GM19099 (cell line): ENCODE measurements around the gene SHISA8.

ENCODE experiments used
- POLR2A ChIP-seq: IDR thresholded peaks from 3 replicates; pipeline ENCODE4 v1.6.1; 2011; ENCODE audit warnings: low read depth; ENCODE audit not compliant: insufficient read length; ENCODE audit errors: extremely low read depth

Gene SHISA8

GRCh38 chr22:41915035-41915785 lies at the start of gene SHISA8:
Gene SHISA8 (minus strand): TSS chr22:41915074. CDS start chr22:41914667, 407 bp downstream.
- peak; percentile 44 for TF ChIP-seq POLR2A

DNA sequence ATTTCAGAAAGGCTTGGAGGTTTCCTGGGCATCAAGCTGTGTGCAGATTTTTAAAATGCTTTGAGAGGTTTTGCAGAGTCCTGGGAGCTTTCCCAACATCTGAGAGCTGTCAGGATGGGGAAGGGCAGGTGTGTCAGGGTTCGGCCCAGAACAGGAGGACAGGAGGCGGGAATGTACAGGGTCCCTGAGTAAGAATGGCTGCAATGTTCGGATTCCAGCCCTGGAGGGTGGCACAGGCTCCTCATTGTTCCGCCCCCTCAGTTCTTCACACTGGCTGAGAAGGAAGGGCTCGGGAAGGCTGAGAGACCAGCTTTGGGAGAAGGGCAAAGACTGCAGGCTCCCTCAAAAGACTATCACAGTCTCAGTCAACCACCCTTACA lies 49.2 kb upstream of the SHISA8 start:
- no peak for TF ChIP-seq POLR2A

- no peak for TF ChIP-seq POLR2A
These were observed 48.7 kb upstream of the SHISA8 start for GRCh38 chr22:41963453-41964111.

- no peak for TF ChIP-seq POLR2A
These were observed 43.2 kb upstream of the SHISA8 start for GRCh38 chr22:41957941-41958556.

DNA sequence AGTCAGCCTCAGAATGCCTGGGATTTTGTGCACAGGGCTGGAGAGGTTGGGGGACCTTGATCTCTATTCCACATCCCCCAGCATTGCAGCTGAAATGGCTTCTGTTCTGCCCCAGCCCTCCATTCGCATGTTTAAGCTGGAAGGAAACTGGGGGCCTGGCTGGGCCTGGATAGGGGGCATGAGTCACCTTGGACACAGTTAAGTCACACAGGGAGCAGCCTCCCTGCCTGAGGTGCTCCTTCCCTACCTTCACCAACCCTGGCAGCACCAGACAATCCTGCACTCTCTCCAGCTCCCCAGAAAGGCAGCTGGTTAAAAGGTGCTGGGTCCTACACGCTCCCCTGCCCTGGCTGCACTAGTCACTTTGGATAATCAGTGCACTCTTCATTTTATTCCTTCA lies 37.8 kb upstream of the SHISA8 start:
- TF ChIP-seq POLR2A = no peak

DNA sequence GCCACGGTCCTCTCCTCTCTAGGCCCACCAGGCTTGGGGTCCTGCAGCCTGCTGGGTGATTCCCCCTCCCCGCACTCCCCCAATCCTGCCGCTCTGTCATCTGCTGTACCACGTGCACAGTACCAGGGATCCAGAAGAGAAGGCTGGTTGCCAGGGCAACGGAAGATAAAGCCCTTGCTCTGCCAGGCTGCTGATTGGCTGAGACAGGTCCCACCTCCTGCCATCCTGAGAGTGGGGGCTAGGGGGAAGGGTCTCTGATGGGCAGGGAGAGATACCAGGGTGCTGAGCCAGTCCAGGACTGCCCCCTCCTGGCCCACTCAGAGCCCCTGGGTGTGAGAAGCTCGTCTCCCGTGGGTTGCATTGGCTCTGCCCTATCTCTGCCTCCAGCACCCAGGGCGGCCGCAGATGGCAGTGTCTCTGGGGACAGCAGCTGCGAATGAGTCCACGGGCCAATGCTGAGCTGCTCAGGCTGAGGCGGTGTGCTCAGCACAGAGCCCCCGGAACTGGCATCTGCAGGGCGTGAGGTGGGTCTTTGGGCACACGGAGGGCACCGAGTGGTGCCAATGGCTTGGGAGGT lies 37.1 kb upstream of the SHISA8 start, which contains the start of gene SMIM45:
Gene SMIM45, plus strand, starts transcription at position 253 of the 577 bp plus-strand sequence.
- TF ChIP-seq POLR2A = no peak

GRCh38 chr22:41949297-41949965 lies 34.6 kb upstream of the SHISA8 start:
- peak; percentile 43 for TF ChIP-seq POLR2A

DNA sequence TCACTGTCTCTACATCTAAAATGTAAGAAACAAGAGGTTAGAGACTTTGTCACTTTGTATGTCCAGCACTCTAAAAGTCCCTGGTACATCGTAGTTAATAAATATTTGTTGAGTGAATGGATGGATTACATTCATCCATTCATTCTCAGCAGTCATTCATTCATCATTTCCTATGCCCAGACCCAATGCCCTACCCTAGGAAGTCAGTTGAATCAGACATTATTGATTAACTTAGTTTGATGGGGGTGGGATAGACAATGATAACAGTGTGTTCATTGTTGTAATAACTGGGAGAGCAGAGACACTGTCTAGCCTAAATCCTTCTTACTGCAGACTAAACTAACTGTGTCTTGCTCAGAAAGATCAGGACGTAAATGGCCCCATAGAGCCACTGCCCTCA lies 33.3 kb upstream of the SHISA8 start:
- no peak for TF ChIP-seq POLR2A

GRCh38 chr22:41947424-41948080 lies 32.7 kb upstream of the SHISA8 start:
- no peak for TF ChIP-seq POLR2A

DNA sequence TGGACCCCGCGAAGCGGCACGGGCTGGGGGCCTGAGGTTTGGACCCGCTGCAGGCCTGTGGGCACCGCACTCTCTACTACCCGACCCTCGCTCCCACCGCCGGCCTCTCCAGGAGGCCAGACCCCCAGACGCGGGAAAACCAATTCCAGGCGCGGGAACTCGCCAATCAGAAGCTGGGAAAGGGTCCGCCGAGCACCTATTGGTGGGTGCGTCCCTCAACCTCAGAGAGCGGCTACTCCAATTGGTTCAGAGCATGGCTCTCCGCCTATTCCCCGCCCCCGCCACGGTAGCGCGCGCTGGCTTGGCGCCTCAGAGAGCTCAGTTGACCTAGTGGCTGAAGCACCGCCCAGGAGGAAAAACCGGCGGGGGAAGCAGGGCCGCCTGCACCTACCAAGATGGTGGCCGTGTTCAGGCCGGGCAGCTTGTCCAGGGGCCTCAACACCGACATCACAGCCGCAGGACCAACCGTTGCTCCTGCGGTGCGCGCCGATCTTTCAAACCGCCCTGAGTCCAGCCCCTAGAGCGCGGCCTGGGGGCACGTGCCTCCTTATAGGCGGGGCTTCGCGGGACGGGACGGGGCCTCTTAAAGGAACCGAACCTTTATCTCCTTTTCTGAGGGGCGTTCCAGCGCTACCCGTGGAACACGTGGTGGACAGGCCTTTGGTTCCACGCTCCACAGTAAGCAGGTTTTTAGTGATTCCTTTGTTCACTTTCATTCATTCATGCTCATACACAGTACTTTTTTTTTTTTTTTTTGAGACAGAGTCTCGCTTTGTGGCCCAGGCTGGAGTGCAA lies 32.0 kb upstream of the SHISA8 start, which contains the start of gene CENPM:
Gene CENPM, minus strand, starts transcription at position 524 of the 795 bp plus-strand sequence. Its CDS starts 76 bp downstream, at position 448.
- TF ChIP-seq POLR2A = peak; percentile 61

DNA sequence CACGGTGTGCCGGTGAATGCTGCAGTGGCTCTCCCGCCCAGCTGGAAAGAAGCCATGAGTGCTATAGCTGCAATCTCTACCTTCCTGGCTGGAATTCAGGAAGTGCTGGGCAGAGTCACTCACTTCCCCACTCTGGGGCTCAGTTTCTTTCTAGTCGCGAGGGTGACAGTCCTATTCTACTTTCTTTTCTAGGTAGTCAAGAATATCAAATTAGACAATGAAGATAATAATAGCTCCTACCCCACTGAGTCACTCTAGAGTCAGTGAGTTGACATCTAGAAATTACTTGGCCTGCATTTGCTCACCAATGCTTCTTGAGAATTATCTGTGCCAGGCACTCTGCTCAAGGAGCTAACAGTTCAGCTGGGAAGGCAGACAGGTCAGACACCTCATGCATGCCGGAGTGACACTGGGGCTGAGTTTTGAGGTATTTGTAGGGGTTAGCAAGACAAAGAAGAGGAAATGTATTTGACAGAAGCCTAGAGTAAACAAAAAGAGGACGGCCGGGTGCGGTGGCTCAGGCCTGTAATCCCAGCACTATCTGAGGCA lies 28.9 kb upstream of the SHISA8 start:
- TF ChIP-seq POLR2A = no peak

- peak; percentile 17 for TF ChIP-seq POLR2A
These were observed 26.2 kb upstream of the SHISA8 start for GRCh38 chr22:41940832-41941765.

DNA sequence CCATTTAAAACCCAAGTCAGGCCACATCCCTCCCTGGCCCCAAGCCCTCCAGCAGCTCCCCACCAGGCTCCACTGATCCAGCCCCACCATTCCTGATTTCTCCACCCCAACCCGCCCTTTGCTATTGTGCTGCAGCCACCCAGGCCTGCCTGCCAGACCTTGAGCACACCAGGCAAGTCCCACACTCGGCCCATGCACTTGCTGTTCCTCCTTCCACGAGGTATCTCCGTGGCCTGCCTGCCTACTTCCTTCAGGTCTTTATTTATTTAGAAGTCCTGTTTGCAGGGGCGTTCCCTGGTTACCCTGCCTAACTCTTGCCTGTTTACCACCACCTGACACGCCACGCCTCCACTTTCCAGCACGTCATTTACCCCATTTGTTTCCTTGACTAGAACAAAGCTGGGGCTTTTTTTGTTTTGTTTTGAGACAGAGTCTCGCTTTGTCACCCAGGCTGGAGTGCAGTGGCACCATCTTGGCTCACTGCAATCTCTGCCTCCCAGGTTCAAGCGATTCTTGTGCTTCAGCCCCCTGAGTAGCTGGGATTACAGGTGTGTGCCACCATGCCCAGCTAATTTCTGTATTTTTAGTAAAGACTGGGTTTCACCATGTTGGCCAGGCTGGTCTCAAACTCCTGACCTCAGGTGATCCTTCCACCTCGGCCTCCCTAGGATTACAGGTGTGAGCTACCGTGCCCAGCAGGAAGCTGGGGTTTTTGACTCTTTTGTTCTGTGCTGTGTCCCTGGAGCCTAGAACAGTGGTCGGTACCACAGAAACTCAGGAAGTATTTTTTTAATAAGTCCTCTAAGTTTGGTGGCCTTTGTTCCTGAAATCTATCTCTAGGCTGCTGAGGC lies 25.3 kb upstream of the SHISA8 start:
- TF ChIP-seq POLR2A = peak; percentile 78
